ENCODE results near the gene EIPR1.

Gene EIPR1

DNA sequence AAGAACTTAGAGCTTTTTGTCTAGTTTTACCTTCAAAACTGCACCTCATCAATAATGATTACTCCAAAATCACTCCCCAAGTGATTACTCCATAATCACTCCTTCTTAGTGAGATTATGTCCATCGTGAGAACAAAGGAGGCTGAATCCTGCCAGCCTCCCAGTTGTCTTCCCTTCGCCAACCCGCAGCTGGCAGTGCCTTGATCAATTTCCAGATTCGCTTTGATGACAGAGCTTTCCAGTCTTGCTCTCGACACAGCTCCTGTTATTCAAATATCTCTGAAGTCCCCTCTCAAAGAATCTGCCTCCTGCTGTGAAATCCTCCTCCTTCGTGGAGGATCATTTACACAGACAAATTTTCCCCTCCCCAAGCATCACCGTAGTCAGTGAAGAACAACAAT is 237.7 kb downstream of the EIPR1 start:
- H3K4me1 ChIP-seq (ENCODE audit: control insufficient read depth, insufficient read depth, low read length): no peaks in the 10 kb centered on the region
- no peaks in the 10 kb centered on the region for H3K9me3 ChIP-seq (ENCODE audit: control insufficient read depth, low read length)
- H3K4me3 ChIP-seq (ENCODE audit: low read length): no peak overlapping the region
- H3K36me3 ChIP-seq (ENCODE audit: control insufficient read depth, insufficient read depth, low read length): no peaks in the 10 kb centered on the region
- H3K9ac ChIP-seq (ENCODE audit: low read length): no peak overlapping the region
- H3K27me3 ChIP-seq (ENCODE audit: control insufficient read depth, insufficient read depth, low read length): no peaks in the 10 kb centered on the region

All from mucosa of stomach (tissue), 1 donor.